HG02610 (cell line): ENCODE results near the gene GABRG3.

ENCODE experiments used
- ATAC-seq: cut with Tn5 transposase; IDR thresholded peaks from one replicate; pipeline ENCODE4 v1.9.1; 2021; ENCODE audit warnings: mild to moderate bottlenecking, moderate library complexity; ENCODE audit not compliant: unreplicated experiment

GABRG3 gene

DNA sequence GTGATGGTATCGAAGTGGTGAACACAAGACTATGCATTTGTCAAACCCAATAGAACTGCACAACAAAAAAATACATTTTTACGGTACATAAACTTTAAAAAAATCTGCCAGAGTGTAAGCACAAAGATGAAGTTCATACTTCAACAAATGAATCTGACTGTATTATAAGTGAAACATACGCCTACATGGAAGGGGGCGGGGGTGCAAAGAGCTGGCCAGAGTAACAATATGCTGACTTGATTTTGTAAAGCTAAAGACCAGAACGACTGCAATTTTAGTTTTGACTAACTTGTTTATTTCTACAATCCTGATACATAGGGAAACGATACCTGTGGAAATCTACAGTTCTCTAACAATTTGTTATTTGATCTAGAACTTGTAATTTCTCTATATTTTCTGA lies 426.0 kb downstream of the GABRG3 start:
- no peak for ATAC-seq

DNA sequence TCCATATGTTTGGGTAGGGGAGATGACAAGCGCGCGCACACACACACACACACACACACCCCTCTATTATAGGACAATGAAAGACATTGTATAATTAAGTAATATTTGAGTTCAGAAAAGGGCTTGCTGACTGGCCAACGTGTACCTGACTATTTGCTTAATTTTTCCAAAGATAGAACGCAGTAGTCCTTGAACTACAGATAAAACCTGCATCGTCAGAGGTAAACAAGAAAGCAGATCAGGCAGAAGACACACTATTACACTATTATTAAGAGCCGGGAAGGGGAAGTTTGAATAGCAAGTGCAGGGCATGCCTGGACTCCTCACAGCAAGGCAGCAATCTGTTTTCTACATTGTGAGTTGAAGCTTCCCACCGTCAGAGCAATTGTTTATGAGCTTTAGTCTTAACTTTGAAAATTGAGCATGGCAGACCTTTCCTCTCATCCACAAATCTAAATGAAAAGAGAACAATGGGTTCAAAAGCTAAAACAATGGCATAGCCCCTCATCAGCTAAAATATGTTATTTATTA lies 427.7 kb downstream of the GABRG3 start:
- no peak for ATAC-seq

DNA sequence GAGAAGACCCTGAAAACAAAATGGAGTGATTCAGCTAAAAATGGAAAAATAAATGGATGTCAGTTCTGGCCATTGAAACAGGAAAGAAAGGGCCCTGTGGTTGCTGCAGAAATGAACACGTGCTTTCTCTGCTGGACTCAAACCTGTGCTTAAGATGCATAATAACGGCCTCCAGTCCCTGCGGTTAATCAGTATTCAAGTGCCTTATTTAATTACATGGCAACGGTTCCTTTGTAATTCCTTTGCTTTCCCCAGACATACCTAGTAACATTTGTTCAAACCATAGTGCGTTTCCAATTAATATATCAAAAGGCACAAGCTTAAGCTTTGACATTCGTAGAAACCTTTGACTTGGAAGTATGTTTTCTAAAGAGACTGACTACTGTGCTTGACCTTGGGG lies 428.3 kb downstream of the GABRG3 start:
- ATAC-seq: no peak

DNA sequence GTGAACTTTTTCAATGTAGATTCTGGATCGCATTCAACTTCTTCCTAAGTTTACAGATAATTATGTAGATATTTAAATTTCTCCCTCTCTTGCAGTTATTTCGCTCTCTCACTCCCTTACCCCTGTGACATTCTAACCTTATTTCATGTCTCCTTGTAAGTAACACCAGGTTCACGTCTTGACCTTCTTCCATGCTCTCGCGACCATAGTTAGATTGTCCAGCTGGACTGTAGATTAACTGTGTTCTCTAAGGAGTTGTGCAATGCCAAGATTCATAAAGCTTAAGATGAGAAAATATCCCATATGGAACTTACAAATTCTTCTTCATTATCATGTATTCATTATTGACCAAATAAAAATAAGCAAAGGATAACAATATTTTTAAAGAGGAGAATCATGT lies 430.5 kb downstream of the GABRG3 start:
- no peak for ATAC-seq

DNA sequence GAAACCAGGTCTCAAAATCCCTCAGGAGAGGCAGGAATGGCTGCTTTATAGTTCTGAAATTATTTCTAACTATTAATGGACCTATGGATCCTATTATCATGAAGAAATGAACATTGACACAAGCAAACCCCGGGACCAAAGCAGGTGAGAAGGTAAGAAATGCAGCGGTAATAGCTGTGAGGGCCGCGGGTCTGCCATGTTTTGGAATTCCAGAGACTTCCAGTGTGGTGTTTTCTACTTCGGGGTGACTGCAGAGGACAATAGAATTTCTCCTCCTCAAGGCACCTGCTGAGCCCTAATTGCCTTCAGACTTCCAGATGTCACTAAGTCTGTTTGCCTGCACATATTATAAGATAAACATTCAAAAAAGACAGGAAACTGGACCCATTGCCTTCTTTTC lies 437.4 kb downstream of the GABRG3 start:
- no peak for ATAC-seq

DNA sequence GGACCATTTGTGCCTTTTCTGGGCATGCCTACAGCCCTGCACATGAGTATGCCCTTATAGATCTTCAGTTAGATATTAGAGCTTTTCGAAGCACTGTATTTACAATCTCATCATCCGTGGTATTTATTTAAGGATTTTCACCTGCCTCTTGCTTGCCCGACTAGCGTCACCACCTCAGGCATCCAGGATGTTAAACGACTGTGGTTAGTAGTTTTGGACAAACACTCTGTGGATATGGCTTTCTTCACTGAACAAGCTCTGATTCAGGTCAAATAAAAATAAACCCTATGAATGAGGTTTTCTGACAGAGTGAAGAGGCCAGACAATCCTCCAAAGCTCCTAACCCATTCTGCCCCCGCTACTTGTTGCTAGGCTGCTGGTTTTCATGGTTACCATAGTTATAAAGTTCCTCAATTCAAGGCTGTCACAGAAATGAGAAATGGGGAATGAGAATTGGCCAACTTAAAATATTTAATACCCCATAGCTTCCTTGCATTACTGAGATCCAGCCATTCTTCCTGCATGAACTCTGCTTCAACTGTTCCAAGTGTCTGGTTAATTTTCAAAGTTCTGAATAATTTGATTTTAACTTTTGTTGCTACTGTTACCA lies 440.1 kb downstream of the GABRG3 start:
- ATAC-seq: no peak

GRCh38 chr15:27412415-27412814 lies 441.4 kb downstream of the GABRG3 start:
- ATAC-seq: no peak

DNA sequence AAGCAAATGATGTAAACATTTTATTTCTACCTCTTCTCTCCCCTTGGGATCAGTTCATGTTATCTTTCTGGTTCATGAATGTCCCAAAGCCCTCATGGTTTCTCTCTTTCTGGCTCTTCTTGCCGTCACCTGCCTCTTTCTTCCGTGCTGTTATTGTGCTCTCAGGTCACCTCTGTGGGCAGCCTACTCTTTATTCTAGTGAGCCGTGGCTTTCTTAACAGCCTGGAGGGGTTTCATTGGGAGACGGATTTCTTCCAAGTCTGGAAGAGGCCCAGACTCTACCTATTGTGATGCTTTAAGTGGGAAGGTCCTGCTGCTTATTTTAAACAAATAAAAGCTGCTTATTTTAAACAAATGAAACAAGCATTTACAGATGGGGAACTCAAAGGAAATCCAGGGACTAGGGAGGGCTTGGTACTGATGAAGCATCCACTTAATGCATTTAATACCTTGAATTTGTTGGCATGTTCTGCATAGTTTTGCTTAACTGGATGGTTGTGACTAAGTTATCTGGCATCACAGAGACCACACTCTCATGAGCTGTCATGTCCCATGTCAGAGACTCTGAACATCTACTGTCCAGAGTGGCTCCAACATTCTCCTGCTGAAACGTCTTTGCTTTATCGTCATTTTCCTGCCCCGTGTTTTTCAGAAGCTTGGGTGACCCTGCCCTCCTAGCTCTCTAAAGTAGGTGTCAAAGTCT lies 443.3 kb downstream of the GABRG3 start:
- no peak for ATAC-seq

- no peak for ATAC-seq
Observed at GRCh38 chr15:27418726-27419125, 447.7 kb downstream of the GABRG3 start.

- ATAC-seq: no peak
Observed at GRCh38 chr15:27422997-27423396, 452.0 kb downstream of the GABRG3 start.

DNA sequence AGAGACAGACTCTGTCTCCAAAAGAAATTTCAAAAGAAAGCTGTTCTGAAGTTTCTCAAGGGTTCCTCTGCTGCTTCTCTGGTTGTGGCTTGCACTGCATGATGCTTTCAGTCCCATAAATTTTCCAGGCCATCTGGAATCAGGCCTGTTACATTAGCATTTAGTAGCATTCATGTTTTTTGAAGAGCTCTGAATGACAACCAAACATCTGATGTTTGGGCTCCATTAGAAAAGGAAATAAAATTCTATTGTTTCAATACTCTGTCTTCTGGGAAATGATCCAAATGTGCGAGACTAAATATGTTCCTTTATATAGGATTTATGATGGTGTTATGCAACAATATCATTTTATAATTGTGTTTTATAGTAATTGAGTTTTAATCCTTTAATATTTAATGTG lies 455.8 kb downstream of the GABRG3 start:
- ATAC-seq: no peak

GRCh38 chr15:27427276-27427675 lies 456.3 kb downstream of the GABRG3 start:
- ATAC-seq: no peak

- ATAC-seq: no peak
Observed at GRCh38 chr15:27428151-27428550, 457.2 kb downstream of the GABRG3 start.

GRCh38 chr15:27429577-27429976 lies 458.6 kb downstream of the GABRG3 start:
- ATAC-seq: no peak

- ATAC-seq: no peak
Observed at GRCh38 chr15:27433604-27434003, 462.6 kb downstream of the GABRG3 start.

DNA sequence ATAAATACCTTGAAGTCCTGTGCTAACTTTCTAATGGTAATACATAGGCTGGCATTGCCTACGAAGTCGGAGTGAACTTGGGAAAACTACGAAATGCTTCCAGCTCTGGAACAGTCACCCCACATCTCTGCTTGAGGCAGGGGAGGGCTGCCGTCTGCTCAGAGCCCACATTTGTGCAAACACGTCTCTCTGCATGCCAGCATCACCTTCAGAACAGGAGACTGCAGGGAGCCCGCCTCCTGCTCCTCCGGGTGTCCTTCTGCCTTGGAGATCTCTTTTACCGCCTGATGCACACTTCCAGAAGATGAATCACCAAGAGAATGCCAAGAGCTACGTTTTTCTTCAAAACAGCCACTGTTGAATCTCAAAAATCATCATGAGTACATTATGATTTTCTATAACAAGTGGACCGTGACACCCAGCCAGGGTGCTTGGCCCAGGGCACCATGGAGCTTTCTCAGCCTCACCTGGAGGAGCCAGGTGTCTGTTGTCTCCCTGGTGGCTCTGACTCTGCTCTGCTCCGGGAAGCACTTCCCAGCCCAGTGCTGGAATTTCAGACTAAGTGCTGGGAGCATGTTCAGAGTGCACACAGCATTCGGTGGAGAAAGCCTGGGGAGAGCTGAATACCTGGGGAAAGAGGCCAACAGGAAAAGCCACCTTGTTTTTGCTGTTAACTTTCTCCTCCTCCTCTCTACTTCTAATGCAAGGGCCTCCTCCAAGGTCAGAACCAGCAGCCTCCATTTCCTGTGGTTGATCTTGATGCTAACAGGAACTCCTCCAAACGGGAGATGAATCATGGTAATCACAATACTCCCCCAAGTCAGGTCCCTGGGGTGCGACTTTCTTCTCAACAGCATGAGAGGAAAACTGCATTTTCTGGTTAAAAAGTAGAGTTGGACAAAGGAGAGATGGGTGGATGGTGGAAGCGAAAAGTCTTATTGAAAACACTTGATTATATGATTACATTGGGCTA lies 467.7 kb downstream of the GABRG3 start:
- no peak for ATAC-seq

DNA sequence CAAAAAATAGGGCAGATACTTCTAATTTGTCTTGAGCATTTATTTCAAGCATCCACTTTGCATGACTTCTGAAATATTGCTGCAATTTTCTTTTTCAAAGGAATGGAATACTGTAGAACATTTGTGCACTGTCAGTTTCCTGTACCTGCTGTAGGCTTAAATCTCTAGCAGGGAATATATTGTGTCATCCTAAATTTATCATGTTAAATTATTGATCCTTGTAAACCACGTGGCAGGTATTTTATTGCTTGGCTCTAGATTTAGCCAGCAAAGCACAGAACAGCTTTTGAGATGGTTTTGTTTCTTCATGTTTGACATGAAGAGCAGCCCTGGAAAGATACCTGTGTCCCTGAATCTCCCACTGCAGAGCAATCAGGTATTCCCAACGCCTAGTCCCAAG lies 470.1 kb downstream of the GABRG3 start:
- ATAC-seq: no peak

DNA sequence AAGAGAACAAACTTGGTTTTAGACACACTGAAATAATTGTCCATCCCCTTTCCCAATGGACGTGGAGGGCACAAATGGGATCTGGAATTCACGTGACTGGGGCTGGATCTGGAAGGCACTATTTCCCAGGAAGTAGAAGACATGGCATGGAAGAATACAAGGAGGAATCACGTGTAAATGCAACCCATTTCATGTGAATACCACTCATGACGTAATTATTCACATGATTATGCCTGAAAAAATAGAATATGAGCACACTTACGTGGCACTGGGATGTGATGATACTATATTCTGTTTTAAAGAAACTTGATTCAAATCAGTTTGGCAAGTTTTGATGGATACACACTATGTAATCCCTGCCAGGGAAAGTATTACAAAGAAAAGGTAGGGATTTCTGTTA lies 477.3 kb downstream of the GABRG3 start:
- no peak for ATAC-seq

GRCh38 chr15:27448986-27449385 lies 478.0 kb downstream of the GABRG3 start:
- ATAC-seq: no peak

- ATAC-seq: no peak
Observed at GRCh38 chr15:27449941-27450340, 479.0 kb downstream of the GABRG3 start.

GRCh38 chr15:27454281-27455075 lies 483.5 kb downstream of the GABRG3 start:
- ATAC-seq: no peak
